Measurements from ENCODE around the gene PLXNA2.

The PLXNA2 gene

DNA sequence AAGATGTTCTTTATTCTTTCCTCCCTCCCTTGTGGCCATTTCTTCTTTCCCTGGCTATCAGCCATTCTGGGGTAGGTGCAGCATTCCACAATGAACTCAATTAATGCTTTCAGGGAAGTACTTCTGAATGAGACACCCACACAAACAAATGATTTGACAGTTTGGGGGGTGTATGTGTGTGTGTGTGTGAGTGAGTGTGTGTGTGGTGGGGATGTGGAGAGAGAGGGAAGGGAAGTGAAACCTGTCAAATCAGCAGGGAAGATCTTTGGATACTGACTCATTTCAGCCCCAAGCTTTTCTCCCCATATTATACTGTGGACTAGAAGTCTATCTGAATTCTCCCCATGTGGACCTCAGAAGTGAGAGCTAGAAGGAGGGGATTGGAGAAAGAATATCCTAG is 178.3 kb downstream of the PLXNA2 start:
- DNase-seq (ENCODE audit: low spot score) (no peak), ATAC-seq (ENCODE audit: low read depth) (no peak)
- no peaks in the 10 kb centered on the region for H3K36me3 ChIP-seq (ENCODE audit: low read depth)
- H3K27ac ChIP-seq (ENCODE audit: poor library complexity, severe bottlenecking), result no peak overlapping the region
- TF ChIP-seq, protein P1, sequence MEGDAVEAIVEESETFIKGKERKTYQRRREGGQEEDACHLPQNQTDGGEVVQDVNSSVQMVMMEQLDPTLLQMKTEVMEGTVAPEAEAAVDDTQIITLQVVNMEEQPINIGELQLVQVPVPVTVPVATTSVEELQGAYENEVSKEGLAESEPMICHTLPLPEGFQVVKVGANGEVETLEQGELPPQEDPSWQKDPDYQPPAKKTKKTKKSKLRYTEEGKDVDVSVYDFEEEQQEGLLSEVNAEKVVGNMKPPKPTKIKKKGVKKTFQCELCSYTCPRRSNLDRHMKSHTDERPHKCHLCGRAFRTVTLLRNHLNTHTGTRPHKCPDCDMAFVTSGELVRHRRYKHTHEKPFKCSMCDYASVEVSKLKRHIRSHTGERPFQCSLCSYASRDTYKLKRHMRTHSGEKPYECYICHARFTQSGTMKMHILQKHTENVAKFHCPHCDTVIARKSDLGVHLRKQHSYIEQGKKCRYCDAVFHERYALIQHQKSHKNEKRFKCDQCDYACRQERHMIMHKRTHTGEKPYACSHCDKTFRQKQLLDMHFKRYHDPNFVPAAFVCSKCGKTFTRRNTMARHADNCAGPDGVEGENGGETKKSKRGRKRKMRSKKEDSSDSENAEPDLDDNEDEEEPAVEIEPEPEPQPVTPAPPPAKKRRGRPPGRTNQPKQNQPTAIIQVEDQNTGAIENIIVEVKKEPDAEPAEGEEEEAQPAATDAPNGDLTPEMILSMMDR (IDR thresholded peaks at IDR 0.05; ENCODE audit: poor library complexity, severe bottlenecking), result no peak
- no peaks in the 10 kb centered on the region for H3K9me3 ChIP-seq (ENCODE audit: severe bottlenecking)
- H3K27me3 ChIP-seq (ENCODE audit: insufficient read depth, poor library complexity, severe bottlenecking), result no peaks in the 10 kb centered on the region
- no peak overlapping the region for H3K4me3 ChIP-seq (ENCODE audit: severe bottlenecking)
- no peaks in the 10 kb centered on the region for H3K4me1 ChIP-seq (ENCODE audit: insufficient read depth, poor library complexity, severe bottlenecking)

DNA sequence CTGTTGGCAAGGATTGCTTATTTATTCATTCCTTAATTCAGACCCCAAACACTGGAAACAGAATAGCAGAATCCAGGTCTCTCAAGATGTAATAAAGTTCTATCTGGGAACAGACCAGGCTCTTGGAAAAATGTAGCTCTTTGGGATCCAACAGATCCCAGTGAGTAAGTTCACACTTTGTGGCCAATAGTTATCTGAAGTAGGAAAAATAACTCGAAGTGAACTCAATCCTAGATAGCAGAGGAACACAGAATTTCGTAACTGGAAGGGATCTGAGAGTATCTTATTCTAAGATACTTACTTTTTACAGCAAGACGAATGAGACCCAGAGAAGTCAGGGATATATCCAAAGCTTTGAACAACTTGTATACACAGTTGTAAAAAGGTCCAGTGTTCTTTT is 182.6 kb downstream of the PLXNA2 start:
- Histone ChIP-seq H3K36me3 (ENCODE audit: low read depth) (no peaks in the 10 kb centered on the region), H3K27me3 (ENCODE audit: insufficient read depth, poor library complexity, severe bottlenecking) (no peaks in the 10 kb centered on the region), H3K9me3 (ENCODE audit: severe bottlenecking) (no peaks in the 10 kb centered on the region), H3K4me3 (ENCODE audit: severe bottlenecking) (no peak overlapping the region), H3K27ac (ENCODE audit: poor library complexity, severe bottlenecking) (no peak overlapping the region), H3K4me1 (ENCODE audit: insufficient read depth, poor library complexity, severe bottlenecking) (no peaks in the 10 kb centered on the region)
- ATAC-seq (ENCODE audit: low read depth) (no peak), DNase-seq (ENCODE audit: low spot score) (no peak)
- TF ChIP-seq, protein P1 (IDR thresholded peaks at IDR 0.05; ENCODE audit: poor library complexity, severe bottlenecking), result no peak

DNA sequence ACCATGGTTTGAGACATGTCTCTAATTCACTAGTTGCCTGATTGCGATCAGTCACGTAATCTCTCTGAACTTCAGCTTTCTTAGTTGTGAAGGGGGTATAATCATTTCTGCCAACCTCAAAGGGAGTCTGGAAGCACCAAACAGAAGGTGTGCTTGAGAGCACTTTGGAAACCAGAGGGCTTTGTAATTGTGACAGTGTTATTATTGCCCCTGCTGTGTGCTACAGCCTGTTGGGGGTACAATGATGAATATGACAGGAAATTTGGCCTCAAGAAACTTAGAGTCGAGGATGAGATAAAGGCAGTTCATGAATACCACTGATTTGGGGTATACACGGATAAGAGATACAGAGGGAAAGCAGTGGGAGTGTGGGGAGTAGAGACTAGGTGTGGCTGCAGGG is 183.1 kb downstream of the PLXNA2 start:
- H3K36me3 ChIP-seq (ENCODE audit: low read depth), result no peaks in the 10 kb centered on the region
- ATAC-seq (ENCODE audit: low read depth) (no peak), DNase-seq (ENCODE audit: low spot score) (no peak)
- no peaks in the 10 kb centered on the region for H3K4me1 ChIP-seq (ENCODE audit: insufficient read depth, poor library complexity, severe bottlenecking)
- H3K27ac ChIP-seq (ENCODE audit: poor library complexity, severe bottlenecking), result no peak overlapping the region
- H3K27me3 ChIP-seq (ENCODE audit: insufficient read depth, poor library complexity, severe bottlenecking), result no peaks in the 10 kb centered on the region
- TF ChIP-seq, protein P1 (IDR thresholded peaks at IDR 0.05; ENCODE audit: poor library complexity, severe bottlenecking), result no peak
- no peaks in the 10 kb centered on the region for H3K9me3 ChIP-seq (ENCODE audit: severe bottlenecking)
- no peak overlapping the region for H3K4me3 ChIP-seq (ENCODE audit: severe bottlenecking)

DNA sequence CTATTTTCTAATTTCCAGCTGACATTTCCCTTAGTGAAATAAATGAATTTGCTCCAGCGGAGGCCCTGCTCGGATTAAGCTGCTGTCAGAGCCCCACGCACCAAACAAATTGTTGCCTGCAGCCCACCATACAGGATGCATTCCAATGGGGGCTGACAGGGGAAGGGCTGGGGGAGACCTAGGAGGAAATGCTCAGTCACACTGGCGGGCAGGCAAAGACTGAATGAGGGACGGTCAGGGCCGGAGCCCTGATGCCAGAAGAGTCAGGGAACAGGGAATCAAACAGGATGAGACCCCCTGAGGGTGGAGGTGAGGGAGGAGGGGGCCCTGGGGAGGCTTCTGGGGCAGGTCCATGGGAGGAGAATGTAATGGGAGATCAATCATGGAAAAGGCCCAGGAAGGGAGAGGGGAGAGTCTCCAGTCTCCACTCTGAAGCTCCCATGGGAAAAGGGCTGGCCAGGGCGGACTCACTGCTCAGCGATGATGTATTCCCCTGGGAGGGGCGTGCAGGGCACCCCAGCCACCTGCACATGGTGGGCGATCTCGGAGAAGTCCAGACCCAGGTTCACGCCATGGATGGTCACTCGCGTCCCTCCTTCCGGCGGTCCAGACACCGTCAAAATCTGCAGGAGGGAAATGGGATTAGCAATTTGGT is 183.8 kb downstream of the PLXNA2 start:
- H3K4me1 ChIP-seq (ENCODE audit: insufficient read depth, poor library complexity, severe bottlenecking), result no peaks in the 10 kb centered on the region
- no peaks in the 10 kb centered on the region for H3K27me3 ChIP-seq (ENCODE audit: insufficient read depth, poor library complexity, severe bottlenecking)
- TF ChIP-seq, protein P1 (IDR thresholded peaks at IDR 0.05; ENCODE audit: poor library complexity, severe bottlenecking), result no peak
- DNase-seq (ENCODE audit: low spot score) (no peak), ATAC-seq (ENCODE audit: low read depth) (no peak)
- H3K4me3 ChIP-seq (ENCODE audit: severe bottlenecking), result no peak overlapping the region
- no peaks in the 10 kb centered on the region for H3K9me3 ChIP-seq (ENCODE audit: severe bottlenecking)
- H3K36me3 ChIP-seq (ENCODE audit: low read depth), result no peaks in the 10 kb centered on the region
- no peak overlapping the region for H3K27ac ChIP-seq (ENCODE audit: poor library complexity, severe bottlenecking)

DNA sequence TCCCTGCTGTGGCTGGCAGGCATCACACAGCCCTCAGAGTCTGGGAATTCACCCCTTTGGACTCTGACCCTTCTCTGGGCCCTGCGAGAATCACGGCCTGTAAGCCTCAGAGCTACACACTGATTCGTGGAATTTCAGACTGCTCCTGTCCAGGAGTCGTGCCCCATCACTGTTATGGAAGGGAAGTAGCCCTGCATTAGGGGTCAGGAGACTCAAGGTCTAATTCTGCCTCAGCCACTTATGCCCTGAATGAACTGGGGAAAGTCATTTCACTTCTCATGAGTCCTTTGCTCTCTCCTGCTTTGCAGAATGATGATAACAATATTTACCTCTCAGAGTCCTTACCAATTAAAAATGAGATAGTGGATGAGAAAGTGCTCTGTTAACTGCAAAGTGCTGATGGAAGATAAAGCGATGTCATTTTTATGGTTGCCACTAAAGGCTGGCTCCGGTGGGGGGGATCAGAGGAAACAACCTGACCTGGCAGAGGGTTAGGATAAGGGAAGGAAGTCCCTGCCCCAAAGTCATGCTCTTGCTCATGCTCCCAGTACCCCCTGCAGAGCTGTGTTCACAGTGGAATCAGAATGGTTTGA is 184.7 kb downstream of the PLXNA2 start:
- H3K27ac ChIP-seq (ENCODE audit: poor library complexity, severe bottlenecking), result no peak overlapping the region
- H3K36me3 ChIP-seq (ENCODE audit: low read depth), result no peaks in the 10 kb centered on the region
- H3K27me3 ChIP-seq (ENCODE audit: insufficient read depth, poor library complexity, severe bottlenecking), result no peaks in the 10 kb centered on the region
- TF ChIP-seq, protein P1 (IDR thresholded peaks at IDR 0.05; ENCODE audit: poor library complexity, severe bottlenecking), result no peak
- DNase-seq (ENCODE audit: low spot score) (no peak), ATAC-seq (ENCODE audit: low read depth) (no peak)
- H3K4me3 ChIP-seq (ENCODE audit: severe bottlenecking), result no peak overlapping the region
- H3K4me1 ChIP-seq (ENCODE audit: insufficient read depth, poor library complexity, severe bottlenecking), result no peaks in the 10 kb centered on the region
- no peaks in the 10 kb centered on the region for H3K9me3 ChIP-seq (ENCODE audit: severe bottlenecking)
